Measurements from ENCODE around the gene ADARB1. TPM values are rescaled to one million over a fixed set of nuclear protein-coding genes. Genes with fewer than 3 reads are reported as not detected.

Gene ADARB1
- total RNA-seq, 2 experiments from 2014 or later: 27.5 to 28.6 TPM

DNA sequence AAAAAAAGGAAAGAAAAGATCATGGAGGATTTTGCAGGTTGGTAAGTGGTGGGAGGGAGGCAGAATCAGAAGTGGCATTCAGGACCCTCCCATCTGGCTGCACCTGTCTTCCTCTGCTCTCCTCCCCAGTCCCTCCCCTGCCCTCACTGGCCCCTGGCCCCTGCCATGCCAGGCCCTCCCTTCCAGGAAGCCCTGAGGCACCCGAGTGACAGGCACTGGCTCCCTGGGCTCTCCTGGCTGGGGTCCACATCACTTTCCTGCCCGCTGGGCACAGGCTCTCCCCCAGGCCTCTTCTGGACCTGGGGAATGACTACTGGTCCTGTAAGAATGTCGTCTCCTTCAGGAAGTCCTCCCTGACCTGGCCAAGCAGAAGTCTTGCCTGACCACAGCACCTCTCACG, 15.3 kb upstream of the ADARB1 start:
- Mint-ChIP-seq H3K27me3 (peaks cover 17% of the 10 kb centered on the region), H3K9me3 (no peaks in the 10 kb centered on the region), H3K4me3 (no peak overlapping the region), H3K4me1 (ENCODE audit: low read depth) (no peaks in the 10 kb centered on the region), H3K27ac (no peak overlapping the region), H3K36me3 (ENCODE audit: low read depth) (no peaks in the 10 kb centered on the region)
- H3K27ac ChIP-seq (ENCODE audit: low read depth in 1 of 2, low read length in 2 of 2): no peak overlapping the region
- peaks cover 0 to 8% of the 10 kb centered on the region in 2 experiments for H3K27me3 ChIP-seq (ENCODE audit: control insufficient read depth in 1 of 2, insufficient read depth in 2 of 2, low read length in 2 of 2)
- H3K4me1 ChIP-seq (ENCODE audit: insufficient read depth, low read length): no peaks in the 10 kb centered on the region
- H3K9me3 ChIP-seq (ENCODE audit: control insufficient read depth in 1 of 2, insufficient read depth in 1 of 2, low read length in 2 of 2): no peaks in the 10 kb centered on the region
- DNase-seq (no peak), ATAC-seq (ENCODE audit: poor library complexity) (no peak)
- H3K4me3 ChIP-seq (ENCODE audit: low read length): no peak overlapping the region
- intact Hi-C loops (cut with DNase I, micrococcal nuclease): loop anchor here in 1 of 2 experiments (5.0 kb wide), 1 partner anchor 82 kb away; no protein-coding TSS in a partner anchor
- ChIA-PET CTCF (no interaction called here), POLR2A (no interaction called here)
- no peaks in the 10 kb centered on the region for H3K36me3 ChIP-seq (ENCODE audit: insufficient read depth, low read length)
- TF ChIP-seq, protein P1, sequence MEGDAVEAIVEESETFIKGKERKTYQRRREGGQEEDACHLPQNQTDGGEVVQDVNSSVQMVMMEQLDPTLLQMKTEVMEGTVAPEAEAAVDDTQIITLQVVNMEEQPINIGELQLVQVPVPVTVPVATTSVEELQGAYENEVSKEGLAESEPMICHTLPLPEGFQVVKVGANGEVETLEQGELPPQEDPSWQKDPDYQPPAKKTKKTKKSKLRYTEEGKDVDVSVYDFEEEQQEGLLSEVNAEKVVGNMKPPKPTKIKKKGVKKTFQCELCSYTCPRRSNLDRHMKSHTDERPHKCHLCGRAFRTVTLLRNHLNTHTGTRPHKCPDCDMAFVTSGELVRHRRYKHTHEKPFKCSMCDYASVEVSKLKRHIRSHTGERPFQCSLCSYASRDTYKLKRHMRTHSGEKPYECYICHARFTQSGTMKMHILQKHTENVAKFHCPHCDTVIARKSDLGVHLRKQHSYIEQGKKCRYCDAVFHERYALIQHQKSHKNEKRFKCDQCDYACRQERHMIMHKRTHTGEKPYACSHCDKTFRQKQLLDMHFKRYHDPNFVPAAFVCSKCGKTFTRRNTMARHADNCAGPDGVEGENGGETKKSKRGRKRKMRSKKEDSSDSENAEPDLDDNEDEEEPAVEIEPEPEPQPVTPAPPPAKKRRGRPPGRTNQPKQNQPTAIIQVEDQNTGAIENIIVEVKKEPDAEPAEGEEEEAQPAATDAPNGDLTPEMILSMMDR (IDR thresholded peaks at IDR 0.05): no peak

DNA sequence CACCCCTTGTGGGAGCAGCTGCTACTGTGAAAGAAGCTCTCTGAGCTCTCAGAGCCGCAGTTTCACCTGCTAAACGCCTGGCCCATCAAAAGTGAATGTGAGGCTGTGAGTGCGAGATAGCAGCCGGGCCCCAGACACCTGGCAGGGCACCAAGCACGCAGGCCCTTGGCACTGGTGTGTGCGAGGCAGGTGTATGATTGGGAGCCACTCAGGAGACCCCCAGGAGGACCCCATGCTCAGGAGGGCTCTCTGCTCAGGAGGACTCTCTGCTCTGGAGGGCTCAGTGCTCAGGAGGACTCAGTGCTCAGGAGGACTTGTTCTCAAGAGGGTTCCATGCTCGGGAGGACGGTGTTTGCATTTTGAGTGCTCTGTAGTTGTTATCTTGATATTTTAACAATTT, 14.3 kb upstream of the ADARB1 start:
- TF ChIP-seq, protein P1 (IDR thresholded peaks at IDR 0.05): no peak
- no peaks in the 10 kb centered on the region for H3K9me3 Mint-ChIP-seq
- H3K27ac Mint-ChIP-seq: no peak overlapping the region
- H3K4me3 Mint-ChIP-seq: no peak overlapping the region
- Histone ChIP-seq H3K27ac (ENCODE audit: low read depth in 1 of 2, low read length in 2 of 2) (no peak overlapping the region), H3K36me3 (ENCODE audit: insufficient read depth, low read length) (no peaks in the 10 kb centered on the region), H3K9me3 (ENCODE audit: control insufficient read depth in 1 of 2, insufficient read depth in 1 of 2, low read length in 2 of 2) (no peaks in the 10 kb centered on the region), H3K4me1 (ENCODE audit: insufficient read depth, low read length) (no peaks in the 10 kb centered on the region), H3K4me3 (ENCODE audit: low read length) (no peak overlapping the region), H3K27me3 (ENCODE audit: control insufficient read depth in 1 of 2, insufficient read depth in 2 of 2, low read length in 2 of 2) (peaks cover 0 to 4% of the 10 kb centered on the region in 2 experiments)
- H3K4me1 Mint-ChIP-seq (ENCODE audit: low read depth): no peaks in the 10 kb centered on the region
- CTCF ChIA-PET: no interaction called here
- POLR2A ChIA-PET: no interaction called here
- DNase-seq: no peak
- no peaks in the 10 kb centered on the region for H3K36me3 Mint-ChIP-seq (ENCODE audit: low read depth)
- intact Hi-C loops (cut with DNase I, micrococcal nuclease): no loop called here
- peaks cover 13% of the 10 kb centered on the region for H3K27me3 Mint-ChIP-seq
- no peak for ATAC-seq (ENCODE audit: poor library complexity)

DNA sequence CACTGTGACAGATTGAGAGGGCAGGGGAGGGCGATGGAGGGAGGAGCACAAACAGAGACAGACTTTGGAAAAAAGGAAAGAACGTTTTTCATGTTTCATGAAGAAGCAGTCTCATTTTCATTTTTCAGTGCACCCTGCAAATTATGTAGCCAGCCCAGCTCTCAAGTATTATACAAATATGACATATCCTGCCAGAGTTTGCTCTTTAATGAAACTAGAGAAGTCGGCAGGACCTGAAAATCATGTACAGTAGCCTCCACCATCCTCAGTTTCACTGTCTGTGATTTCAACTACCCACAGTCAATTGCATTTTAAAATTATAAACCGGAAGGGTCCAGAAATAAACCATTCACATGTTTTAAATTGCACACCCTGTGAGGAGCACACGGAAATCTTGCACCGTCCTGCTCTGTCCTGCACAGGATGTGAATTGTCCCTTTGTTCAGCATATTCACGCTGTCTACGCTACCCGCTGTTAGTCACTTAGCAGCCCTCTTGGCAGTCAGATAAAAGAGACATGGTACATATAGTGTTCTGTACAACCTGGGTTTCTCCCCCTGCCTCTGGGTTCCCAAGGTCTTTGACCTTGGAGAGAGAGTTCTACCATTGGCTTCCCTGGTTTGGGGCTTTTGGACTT, 13.6 kb upstream of the ADARB1 start:
- H3K9me3 ChIP-seq (ENCODE audit: control insufficient read depth in 1 of 2, insufficient read depth in 1 of 2, low read length in 2 of 2): no peaks in the 10 kb centered on the region
- intact Hi-C loops (cut with DNase I, micrococcal nuclease): no loop called here
- DNase-seq (no peak), ATAC-seq (ENCODE audit: poor library complexity) (no peak)
- H3K36me3 ChIP-seq (ENCODE audit: insufficient read depth, low read length): no peaks in the 10 kb centered on the region
- ChIA-PET POLR2A (no interaction called here), CTCF (no interaction called here)
- Mint-ChIP-seq H3K27ac (no peak overlapping the region), H3K9me3 (no peaks in the 10 kb centered on the region), H3K27me3 (peaks cover 13% of the 10 kb centered on the region), H3K36me3 (ENCODE audit: low read depth) (no peaks in the 10 kb centered on the region), H3K4me1 (ENCODE audit: low read depth) (no peaks in the 10 kb centered on the region), H3K4me3 (no peak overlapping the region)
- TF ChIP-seq, protein P1 (IDR thresholded peaks at IDR 0.05): no peak
- H3K4me3 ChIP-seq (ENCODE audit: low read length): no peak overlapping the region
- H3K27ac ChIP-seq (ENCODE audit: low read depth in 1 of 2, low read length in 2 of 2): no peak overlapping the region
- H3K27me3 ChIP-seq (ENCODE audit: control insufficient read depth in 1 of 2, insufficient read depth in 2 of 2, low read length in 2 of 2): peaks cover 0 to 3% of the 10 kb centered on the region in 2 experiments
- no peaks in the 10 kb centered on the region for H3K4me1 ChIP-seq (ENCODE audit: insufficient read depth, low read length)

Data from CD4-positive, alpha-beta T cell (primary cell).